Inflammatory macrophage treated with lipopolysaccharide for 1 hour (primary cell): ENCODE data around the gene CYP4B1.
"Not testable (repeated sequence)": the region's sequence is repeated elsewhere in the genome, so short reads cannot be mapped to it uniquely, and the experiment has no call there.

ENCODE experiments used
- DNase-seq, 2 donors: peaks; one replicate each; pipeline ENCODE4 v3.0.0-alpha.2; 2020 to 2022

The CYP4B1 gene

DNA sequence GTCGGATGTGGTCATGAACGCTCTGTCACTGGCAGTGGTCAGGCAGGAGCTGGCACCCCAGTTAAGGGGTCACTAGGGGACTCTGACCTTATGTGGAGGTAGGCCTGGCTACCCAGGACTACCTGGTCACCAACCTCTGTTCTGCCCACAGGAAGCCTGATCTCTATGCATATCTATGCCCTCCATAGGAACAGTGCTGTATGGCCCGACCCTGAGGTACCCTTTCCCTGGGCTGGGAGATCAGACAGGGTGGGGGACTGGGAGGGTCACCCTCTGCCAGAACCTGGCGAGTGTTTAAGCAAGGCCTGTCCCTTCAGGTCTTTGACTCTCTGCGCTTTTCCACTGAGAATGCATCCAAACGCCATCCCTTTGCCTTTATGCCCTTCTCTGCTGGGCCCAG, 19.0 kb downstream of the CYP4B1 start:
- DNase-seq, result no peak

DNA sequence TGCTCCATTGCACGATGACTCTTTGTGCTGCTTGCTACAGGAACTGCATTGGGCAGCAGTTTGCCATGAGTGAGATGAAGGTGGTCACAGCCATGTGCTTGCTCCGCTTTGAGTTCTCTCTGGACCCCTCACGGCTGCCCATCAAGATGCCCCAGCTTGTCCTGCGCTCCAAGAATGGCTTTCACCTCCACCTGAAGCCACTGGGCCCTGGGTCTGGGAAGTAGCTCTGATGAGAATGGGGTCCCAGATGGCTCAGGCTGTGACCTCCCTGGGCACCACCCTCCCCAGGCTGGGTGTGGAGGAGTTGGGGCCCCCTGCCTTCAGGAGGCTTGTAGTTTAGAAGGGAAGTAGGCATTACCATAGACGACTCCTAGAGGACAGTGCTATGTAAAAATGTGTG, 19.7 kb downstream of the CYP4B1 start:
- no peak for DNase-seq

GRCh38 chr1:46819335-46819734, 20.5 kb downstream of the CYP4B1 start:
- no peak for DNase-seq

DNA sequence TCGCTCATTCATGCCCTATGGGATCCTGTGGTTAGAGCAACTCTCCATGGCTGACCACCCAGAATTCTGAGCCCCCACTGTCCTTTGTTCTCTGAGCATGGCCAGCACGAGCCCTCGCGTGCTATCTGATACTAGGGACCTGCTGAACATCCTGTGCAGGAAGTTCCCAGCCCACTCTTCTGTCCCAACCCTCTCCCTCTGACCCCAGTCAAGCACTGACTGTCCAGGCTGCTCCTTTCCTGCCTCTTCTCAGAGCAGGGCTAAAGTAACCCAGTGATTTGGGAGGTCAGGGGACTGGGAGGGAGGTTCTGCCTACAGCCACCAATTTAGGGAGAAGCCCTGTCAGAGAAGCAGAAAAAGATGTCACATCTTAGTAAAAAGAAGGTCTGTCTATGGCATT, 21.2 kb downstream of the CYP4B1 start:
- no peak for DNase-seq

- DNase-seq, result no peak
Measured at GRCh38 chr1:46820560-46821060, 21.8 kb downstream of the CYP4B1 start.

GRCh38 chr1:46822248-46822826, 23.5 kb downstream of the CYP4B1 start:
- no peak for DNase-seq

DNA sequence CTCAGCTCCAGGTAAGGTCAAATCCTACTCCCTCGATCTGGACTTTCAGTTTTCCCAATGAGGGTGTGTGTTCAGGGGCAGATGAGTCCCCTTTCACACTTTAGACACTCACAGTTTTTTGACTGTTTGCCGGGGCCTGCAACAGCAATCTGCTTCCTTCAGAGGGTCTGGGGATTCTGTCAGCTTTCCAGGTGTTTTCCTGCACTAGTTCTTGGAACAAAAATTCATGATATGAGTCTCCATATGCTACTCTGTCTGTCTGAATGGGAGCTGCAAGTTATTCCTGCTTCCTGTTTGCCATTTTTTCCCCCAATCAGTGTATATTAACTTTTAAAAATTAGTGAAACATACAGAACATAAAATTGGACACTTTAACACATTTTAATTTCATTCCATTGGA, 24.3 kb downstream of the CYP4B1 start:
- no peak for DNase-seq

DNA sequence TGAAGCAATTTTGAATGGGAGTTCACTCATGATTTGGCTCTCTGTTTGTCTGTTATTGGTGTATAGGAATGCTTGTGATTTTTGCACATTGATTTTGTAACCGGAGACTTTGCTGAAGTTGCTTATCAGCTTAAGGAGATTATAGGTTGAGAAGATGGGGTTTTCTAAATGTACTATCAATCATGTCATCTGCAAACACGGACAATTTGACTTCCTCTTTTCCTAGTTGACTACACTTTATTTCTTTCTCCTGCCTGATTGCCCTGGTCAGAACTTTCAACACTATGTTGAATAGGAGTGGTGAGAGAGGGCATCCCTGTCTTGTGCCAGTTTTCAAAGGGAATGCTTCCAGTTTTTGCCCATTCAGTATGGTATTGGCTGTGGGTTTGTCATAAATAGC, 28.0 kb downstream of the CYP4B1 start:
- DNase-seq, result not testable (repeated sequence)

- no peak for DNase-seq
Measured at GRCh38 chr1:46830665-46831322, 31.9 kb downstream of the CYP4B1 start.

GRCh38 chr1:46835469-46835868, 36.6 kb downstream of the CYP4B1 start:
- not testable (repeated sequence) for DNase-seq

GRCh38 chr1:46846386-46846785, 47.5 kb downstream of the CYP4B1 start:
- DNase-seq, result not testable (repeated sequence)

DNA sequence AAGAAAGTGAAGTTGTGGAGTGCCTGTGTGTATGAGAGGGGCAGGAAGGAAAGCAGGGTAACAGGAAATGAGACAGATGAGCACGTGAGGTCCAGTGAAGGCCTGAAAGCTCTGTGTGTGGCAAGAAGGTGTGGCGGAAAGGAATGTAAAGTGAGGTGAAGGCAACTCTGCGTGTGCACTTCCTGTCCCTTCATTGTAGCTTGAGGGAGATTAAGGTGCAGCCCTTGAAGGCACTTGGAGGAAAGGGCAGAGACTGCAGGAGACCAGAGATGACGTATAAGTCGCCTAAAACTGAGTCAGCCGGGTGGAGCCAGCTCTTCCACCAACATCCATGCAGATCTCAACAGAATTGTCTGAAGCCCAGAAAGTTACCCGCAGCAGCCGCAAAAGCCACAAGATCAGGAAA, 58.8 kb downstream of the CYP4B1 start:
- not testable (repeated sequence) for DNase-seq

DNA sequence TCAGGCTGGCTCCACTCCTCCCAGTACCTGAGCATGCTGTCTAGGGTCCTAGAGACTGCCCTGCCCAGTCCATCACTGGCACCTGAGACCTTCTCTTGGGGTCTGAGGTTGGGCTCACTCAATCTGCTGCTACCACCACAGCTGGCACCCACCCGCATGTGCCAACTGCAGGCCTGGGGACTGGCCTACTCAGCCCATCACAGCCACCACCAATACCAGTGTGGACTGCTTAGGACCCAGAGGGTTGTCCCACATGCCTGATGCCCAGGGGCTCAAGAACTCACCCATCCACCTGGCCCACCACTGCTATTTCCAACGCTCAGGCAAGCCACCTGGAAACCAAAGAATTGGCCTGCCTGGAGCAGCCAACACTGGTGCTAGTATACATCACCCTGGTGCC, 63.5 kb downstream of the CYP4B1 start:
- DNase-seq, result no peak
